WTC11 (cell line): ENCODE results near the gene EML4. TPM values are rescaled to one million over a fixed set of nuclear protein-coding genes. Genes with fewer than 3 reads are reported as not detected.

Experiments used
- ATAC-seq: fragments of 200-7000 bp; cut with Tn5 transposase; 2 replicates; pipeline ENCODE4 v1.10.0; 2021; ENCODE audit warnings: mild to moderate bottlenecking, moderate library complexity
- CTCF ChIA-PET: fragments of 300-600 bp; sonication (Branson Sonifier 250); formaldehyde crosslinking; loops from one replicate; lab custom pipeline; 2021; ENCODE audit warnings: antibody characterized with exemption; lab: Charles Lee
- POLR2A ChIA-PET: fragments of 350-600 bp; sonication (Branson Sonifier 250); formaldehyde crosslinking; loops from one replicate; lab custom pipeline; 2021; ENCODE audit warnings: antibody characterized with exemption; lab: Charles Lee
- DNase-seq: peaks from one replicate; pipeline ENCODE4 v3.0.0; 2021; ENCODE audit warnings: low spot score
- H3K27ac Mint-ChIP-seq: 2 replicates; pipeline ENCODE4 v1.8.0; 2021; ENCODE audit warnings: mixed read lengths
- H3K27me3 Mint-ChIP-seq: 2 replicates; pipeline ENCODE4 v1.8.0; 2021; ENCODE audit warnings: low read depth, mild to moderate bottlenecking, moderate library complexity, mixed read lengths
- H3K36me3 Mint-ChIP-seq: 2 replicates; pipeline ENCODE4 v1.8.0; 2021; ENCODE audit warnings: mixed read lengths
- H3K4me1 Mint-ChIP-seq: 2 replicates; pipeline ENCODE4 v1.8.0; 2022; ENCODE audit warnings: mixed read lengths
- H3K4me3 Mint-ChIP-seq: 2 replicates; pipeline ENCODE4 v1.8.0; 2021; ENCODE audit warnings: mild to moderate bottlenecking, moderate library complexity, mixed read lengths
- H3K9me3 Mint-ChIP-seq: 2 replicates; pipeline ENCODE4 v1.8.0; 2021; ENCODE audit warnings: mixed read lengths
- EMX1 ChIP-seq: fragments of 250-450 bp; sonication (Bioruptor Pico); IDR thresholded peaks from 2 replicates; pipeline ENCODE4 v1.8.0; 2021; ENCODE audit warnings: mild to moderate bottlenecking
- IRF2 ChIP-seq: sonication (generic); formaldehyde crosslinking; IDR thresholded peaks from 2 replicates; pipeline ENCODE4 v1.8.0; 2022; ENCODE audit warnings: low read depth, missing genetic modification reagents, borderline replicate concordance
- KAT7 ChIP-seq: sonication (generic); formaldehyde crosslinking; IDR thresholded peaks from 2 replicates; pipeline ENCODE4 v1.8.1; 2023; ENCODE audit warnings: missing genetic modification reagents, mild to moderate bottlenecking, borderline replicate concordance
- SMAD3 ChIP-seq: sonication (generic); formaldehyde crosslinking; IDR thresholded peaks from 2 replicates; pipeline ENCODE4 v1.8.0; 2022; ENCODE audit warnings: missing genetic modification reagents, mild to moderate bottlenecking, borderline replicate concordance
- ZBTB21 ChIP-seq: sonication (generic); formaldehyde crosslinking; IDR thresholded peaks from 2 replicates; pipeline ENCODE4 v1.8.1; 2023; ENCODE audit warnings: mild to moderate bottlenecking, missing genetic modification reagents, borderline replicate concordance
- ZNF263 ChIP-seq: sonication (generic); formaldehyde crosslinking; IDR thresholded peaks from 2 replicates; pipeline ENCODE4 v1.8.1; 2022; ENCODE audit warnings: low read depth, mild to moderate bottlenecking, moderate library complexity, missing genetic modification reagents
- ZNF671 ChIP-seq: fragments of 250-450 bp; sonication (Bioruptor Pico); IDR thresholded peaks from 2 replicates; pipeline ENCODE4 v1.8.0; 2021; ENCODE audit warnings: mild to moderate bottlenecking
- total RNA-seq: library from RNA; stranded (reverse); gene quantifications from 3 replicates; pipeline ENCODE4 v1.2.3, GENCODE V29; 2021
- TF ChIP-seq, protein P1 (sequence below): sonication (generic); formaldehyde crosslinking; IDR thresholded peaks from 2 replicates; pipeline ENCODE4 v1.8.1; 2022; ENCODE audit warnings: mild to moderate bottlenecking, moderate library complexity, missing genetic modification reagents
- TF ChIP-seq, protein P2 (sequence below): sonication (generic); formaldehyde crosslinking; IDR thresholded peaks from 2 replicates; pipeline ENCODE4 v1.8.0; 2023; ENCODE audit warnings: mild to moderate bottlenecking, missing genetic modification reagents
- TF ChIP-seq, protein P3 (sequence below): fragments of 250-450 bp; sonication (Bioruptor Pico); IDR thresholded peaks from 2 replicates; pipeline ENCODE4 v1.8.0; 2021; ENCODE audit warnings: mild to moderate bottlenecking
- TF ChIP-seq, protein P4 (sequence below): sonication (generic); formaldehyde crosslinking; IDR thresholded peaks from 2 replicates; pipeline ENCODE4 v1.8.1; 2023; ENCODE audit warnings: mild to moderate bottlenecking, missing genetic modification reagents, moderate library complexity
- TF ChIP-seq, protein P5 (sequence below): sonication (generic); formaldehyde crosslinking; IDR thresholded peaks from 2 replicates; pipeline ENCODE4 v1.8.0; 2022; ENCODE audit warnings: mild to moderate bottlenecking, missing genetic modification reagents
- TF ChIP-seq, protein P6 (sequence below): fragments of 250-450 bp; sonication (Bioruptor Pico); IDR thresholded peaks from 2 replicates; pipeline ENCODE4 v1.9.0; 2021; ENCODE audit warnings: mild to moderate bottlenecking, borderline replicate concordance
- TF ChIP-seq, protein P7 (sequence below): fragments of 250-450 bp; sonication (Bioruptor Pico); IDR thresholded peaks from 2 replicates; pipeline ENCODE4 v1.9.0; 2021; ENCODE audit warnings: moderate library complexity, mild to moderate bottlenecking, inconsistent platforms, borderline replicate concordance

Gene EML4
- total RNA-seq, 1 experiment from 2014 or later = 89.9 TPM

DNA sequence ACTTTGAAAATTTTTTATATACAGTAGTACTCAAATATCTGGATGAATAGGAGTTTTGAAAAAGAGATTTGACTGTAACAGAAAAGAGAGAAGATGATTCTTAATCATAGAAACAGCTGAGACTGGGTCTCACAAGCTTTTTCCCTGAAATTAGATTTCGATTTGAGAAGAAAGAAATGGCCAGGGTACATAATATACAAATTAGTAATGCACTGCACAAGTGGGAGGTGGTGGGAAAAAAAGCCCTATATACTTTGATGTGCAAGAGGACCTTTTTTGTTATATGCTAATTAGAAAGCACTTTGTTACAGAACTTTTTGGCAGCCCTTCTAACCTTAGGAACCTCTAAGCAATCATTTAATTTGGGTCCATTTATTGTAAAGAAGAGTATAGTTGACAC lies 62.9 kb downstream of the EML4 start:
- H3K27me3 Mint-ChIP-seq = no peaks in the 10 kb centered on the region
- H3K9me3 Mint-ChIP-seq = no peaks in the 10 kb centered on the region
- H3K36me3 Mint-ChIP-seq = no peaks in the 10 kb centered on the region
- no peak overlapping the region for H3K4me3 Mint-ChIP-seq
- TF ChIP-seq, protein P1, sequence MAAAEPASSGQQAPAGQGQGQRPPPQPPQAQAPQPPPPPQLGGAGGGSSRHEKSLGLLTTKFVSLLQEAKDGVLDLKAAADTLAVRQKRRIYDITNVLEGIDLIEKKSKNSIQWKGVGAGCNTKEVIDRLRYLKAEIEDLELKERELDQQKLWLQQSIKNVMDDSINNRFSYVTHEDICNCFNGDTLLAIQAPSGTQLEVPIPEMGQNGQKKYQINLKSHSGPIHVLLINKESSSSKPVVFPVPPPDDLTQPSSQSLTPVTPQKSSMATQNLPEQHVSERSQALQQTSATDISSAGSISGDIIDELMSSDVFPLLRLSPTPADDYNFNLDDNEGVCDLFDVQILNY (CRISPR knock-in tag) = no peak
- TF ChIP-seq, protein P2, sequence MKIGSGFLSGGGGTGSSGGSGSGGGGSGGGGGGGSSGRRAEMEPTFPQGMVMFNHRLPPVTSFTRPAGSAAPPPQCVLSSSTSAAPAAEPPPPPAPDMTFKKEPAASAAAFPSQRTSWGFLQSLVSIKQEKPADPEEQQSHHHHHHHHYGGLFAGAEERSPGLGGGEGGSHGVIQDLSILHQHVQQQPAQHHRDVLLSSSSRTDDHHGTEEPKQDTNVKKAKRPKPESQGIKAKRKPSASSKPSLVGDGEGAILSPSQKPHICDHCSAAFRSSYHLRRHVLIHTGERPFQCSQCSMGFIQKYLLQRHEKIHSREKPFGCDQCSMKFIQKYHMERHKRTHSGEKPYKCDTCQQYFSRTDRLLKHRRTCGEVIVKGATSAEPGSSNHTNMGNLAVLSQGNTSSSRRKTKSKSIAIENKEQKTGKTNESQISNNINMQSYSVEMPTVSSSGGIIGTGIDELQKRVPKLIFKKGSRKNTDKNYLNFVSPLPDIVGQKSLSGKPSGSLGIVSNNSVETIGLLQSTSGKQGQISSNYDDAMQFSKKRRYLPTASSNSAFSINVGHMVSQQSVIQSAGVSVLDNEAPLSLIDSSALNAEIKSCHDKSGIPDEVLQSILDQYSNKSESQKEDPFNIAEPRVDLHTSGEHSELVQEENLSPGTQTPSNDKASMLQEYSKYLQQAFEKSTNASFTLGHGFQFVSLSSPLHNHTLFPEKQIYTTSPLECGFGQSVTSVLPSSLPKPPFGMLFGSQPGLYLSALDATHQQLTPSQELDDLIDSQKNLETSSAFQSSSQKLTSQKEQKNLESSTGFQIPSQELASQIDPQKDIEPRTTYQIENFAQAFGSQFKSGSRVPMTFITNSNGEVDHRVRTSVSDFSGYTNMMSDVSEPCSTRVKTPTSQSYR = no peak
- TF ChIP-seq ZNF263 (CRISPR knock-in tag) (no peak), EMX1 (no peak), IRF2 (CRISPR knock-in tag) (no peak), SMAD3 (CRISPR knock-in tag) (no peak), ZBTB21 (CRISPR knock-in tag) (no peak), ZNF671 (no peak), KAT7 (no peak)
- TF ChIP-seq, protein P3, sequence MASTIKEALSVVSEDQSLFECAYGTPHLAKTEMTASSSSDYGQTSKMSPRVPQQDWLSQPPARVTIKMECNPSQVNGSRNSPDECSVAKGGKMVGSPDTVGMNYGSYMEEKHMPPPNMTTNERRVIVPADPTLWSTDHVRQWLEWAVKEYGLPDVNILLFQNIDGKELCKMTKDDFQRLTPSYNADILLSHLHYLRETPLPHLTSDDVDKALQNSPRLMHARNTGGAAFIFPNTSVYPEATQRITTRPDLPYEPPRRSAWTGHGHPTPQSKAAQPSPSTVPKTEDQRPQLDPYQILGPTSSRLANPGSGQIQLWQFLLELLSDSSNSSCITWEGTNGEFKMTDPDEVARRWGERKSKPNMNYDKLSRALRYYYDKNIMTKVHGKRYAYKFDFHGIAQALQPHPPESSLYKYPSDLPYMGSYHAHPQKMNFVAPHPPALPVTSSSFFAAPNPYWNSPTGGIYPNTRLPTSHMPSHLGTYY (CRISPR knock-in tag) = no peak
- TF ChIP-seq, protein P4, sequence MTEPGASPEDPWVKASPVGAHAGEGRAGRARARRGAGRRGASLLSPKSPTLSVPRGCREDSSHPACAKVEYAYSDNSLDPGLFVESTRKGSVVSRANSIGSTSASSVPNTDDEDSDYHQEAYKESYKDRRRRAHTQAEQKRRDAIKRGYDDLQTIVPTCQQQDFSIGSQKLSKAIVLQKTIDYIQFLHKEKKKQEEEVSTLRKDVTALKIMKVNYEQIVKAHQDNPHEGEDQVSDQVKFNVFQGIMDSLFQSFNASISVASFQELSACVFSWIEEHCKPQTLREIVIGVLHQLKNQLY (CRISPR knock-in tag) = no peak
- TF ChIP-seq, protein P5, sequence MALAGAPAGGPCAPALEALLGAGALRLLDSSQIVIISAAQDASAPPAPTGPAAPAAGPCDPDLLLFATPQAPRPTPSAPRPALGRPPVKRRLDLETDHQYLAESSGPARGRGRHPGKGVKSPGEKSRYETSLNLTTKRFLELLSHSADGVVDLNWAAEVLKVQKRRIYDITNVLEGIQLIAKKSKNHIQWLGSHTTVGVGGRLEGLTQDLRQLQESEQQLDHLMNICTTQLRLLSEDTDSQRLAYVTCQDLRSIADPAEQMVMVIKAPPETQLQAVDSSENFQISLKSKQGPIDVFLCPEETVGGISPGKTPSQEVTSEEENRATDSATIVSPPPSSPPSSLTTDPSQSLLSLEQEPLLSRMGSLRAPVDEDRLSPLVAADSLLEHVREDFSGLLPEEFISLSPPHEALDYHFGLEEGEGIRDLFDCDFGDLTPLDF (CRISPR knock-in tag) = no peak
- TF ChIP-seq, protein P6, sequence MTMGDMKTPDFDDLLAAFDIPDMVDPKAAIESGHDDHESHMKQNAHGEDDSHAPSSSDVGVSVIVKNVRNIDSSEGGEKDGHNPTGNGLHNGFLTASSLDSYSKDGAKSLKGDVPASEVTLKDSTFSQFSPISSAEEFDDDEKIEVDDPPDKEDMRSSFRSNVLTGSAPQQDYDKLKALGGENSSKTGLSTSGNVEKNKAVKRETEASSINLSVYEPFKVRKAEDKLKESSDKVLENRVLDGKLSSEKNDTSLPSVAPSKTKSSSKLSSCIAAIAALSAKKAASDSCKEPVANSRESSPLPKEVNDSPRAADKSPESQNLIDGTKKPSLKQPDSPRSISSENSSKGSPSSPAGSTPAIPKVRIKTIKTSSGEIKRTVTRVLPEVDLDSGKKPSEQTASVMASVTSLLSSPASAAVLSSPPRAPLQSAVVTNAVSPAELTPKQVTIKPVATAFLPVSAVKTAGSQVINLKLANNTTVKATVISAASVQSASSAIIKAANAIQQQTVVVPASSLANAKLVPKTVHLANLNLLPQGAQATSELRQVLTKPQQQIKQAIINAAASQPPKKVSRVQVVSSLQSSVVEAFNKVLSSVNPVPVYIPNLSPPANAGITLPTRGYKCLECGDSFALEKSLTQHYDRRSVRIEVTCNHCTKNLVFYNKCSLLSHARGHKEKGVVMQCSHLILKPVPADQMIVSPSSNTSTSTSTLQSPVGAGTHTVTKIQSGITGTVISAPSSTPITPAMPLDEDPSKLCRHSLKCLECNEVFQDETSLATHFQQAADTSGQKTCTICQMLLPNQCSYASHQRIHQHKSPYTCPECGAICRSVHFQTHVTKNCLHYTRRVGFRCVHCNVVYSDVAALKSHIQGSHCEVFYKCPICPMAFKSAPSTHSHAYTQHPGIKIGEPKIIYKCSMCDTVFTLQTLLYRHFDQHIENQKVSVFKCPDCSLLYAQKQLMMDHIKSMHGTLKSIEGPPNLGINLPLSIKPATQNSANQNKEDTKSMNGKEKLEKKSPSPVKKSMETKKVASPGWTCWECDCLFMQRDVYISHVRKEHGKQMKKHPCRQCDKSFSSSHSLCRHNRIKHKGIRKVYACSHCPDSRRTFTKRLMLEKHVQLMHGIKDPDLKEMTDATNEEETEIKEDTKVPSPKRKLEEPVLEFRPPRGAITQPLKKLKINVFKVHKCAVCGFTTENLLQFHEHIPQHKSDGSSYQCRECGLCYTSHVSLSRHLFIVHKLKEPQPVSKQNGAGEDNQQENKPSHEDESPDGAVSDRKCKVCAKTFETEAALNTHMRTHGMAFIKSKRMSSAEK (CRISPR knock-in tag) = no peak
- POLR2A ChIA-PET = no interaction called here
- CTCF ChIA-PET = no interaction called here
- ATAC-seq = no peak
- H3K27ac Mint-ChIP-seq = no peak overlapping the region
- no peak for DNase-seq
- peaks cover 15% of the 10 kb centered on the region for H3K4me1 Mint-ChIP-seq

DNA sequence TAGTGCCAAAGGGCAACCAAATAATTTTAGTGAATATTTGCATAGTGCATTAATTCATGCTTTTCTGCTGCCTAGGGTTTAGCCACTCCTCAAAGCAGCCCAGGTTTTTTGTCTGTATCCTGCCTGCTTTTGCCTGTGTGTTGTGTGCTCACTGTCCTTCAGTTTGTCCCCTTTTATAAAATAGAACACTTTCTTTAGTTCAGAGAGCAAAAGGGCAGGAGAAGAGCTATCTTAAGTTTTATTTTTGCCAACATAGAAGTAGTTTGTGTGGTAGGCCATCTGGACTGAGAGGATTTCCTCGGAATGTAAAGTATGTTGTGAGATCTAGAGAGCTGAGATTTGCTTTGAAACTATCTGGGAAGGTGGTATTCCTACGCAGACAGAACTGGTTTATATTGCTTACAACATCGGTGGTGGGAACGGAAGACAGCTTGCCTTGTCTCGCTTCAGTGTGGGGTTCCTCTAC lies 64.9 kb downstream of the EML4 start:
- peaks cover 12% of the 10 kb centered on the region for H3K4me1 Mint-ChIP-seq
- CTCF ChIA-PET = no interaction called here
- no peaks in the 10 kb centered on the region for H3K27me3 Mint-ChIP-seq
- H3K27ac Mint-ChIP-seq = peak overlapping the region; percentile 70
- POLR2A ChIA-PET = no interaction called here
- H3K9me3 Mint-ChIP-seq = no peaks in the 10 kb centered on the region
- DNase-seq (no peak), ATAC-seq (no peak; the same call in 1 of the 2 replicates)
- H3K36me3 Mint-ChIP-seq = no peaks in the 10 kb centered on the region
- TF ChIP-seq, protein P7, sequence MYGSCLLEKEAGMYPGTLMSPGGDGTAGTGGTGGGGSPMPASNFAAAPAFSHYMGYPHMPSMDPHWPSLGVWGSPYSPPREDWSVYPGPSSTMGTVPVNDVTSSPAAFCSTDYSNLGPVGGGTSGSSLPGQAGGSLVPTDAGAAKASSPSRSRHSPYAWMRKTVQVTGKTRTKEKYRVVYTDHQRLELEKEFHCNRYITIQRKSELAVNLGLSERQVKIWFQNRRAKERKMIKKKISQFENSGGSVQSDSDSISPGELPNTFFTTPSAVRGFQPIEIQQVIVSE (CRISPR knock-in tag) = no peak
- TF ChIP-seq, all 79 proteins: peak for 0
- no peak overlapping the region for H3K4me3 Mint-ChIP-seq
